Measurements from ENCODE around the gene FBXL7.

GRCh38 chr5:15550502-15551112 is 50.6 kb downstream of the FBXL7 start:
- TF ChIP-seq CTCF (IDR thresholded peaks at IDR 0.05; ENCODE audit: low read depth, low read length), result no peak
- no peak for TF ChIP-seq EZH2phosphoT487 (IDR thresholded peaks at IDR 0.05; ENCODE audit: low read depth)

Measured in OCI-LY3 (cell line).